HepG2 (cell line): Measurements from ENCODE around the gene MRPL39.

Experiments used
- EZH2 ChIP-seq: conservative IDR thresholded peaks from 2 replicates; pipeline ENCODE4 v1.6.1; 2012; ENCODE audit warnings: mild to moderate bottlenecking, low read depth, low read length, moderate library complexity
- HOXA5 ChIP-seq: sonication (generic); formaldehyde crosslinking; IDR thresholded peaks from 2 replicates; pipeline ENCODE4 v1.4.0; 2020; ENCODE audit warnings: missing genetic modification reagents
- ZNF879 ChIP-seq: sonication (generic); formaldehyde crosslinking; IDR thresholded peaks from 2 replicates; pipeline ENCODE4 v1.8.1; 2023; ENCODE audit warnings: missing genetic modification reagents
- TF ChIP-seq, protein P1 (sequence below): sonication (generic); formaldehyde crosslinking; IDR thresholded peaks from 2 replicates; pipeline ENCODE4 v1.9.0; 2022; ENCODE audit warnings: missing genetic modification reagents, mild to moderate bottlenecking, borderline replicate concordance
- TF ChIP-seq, protein P2 (sequence below): sonication (generic); formaldehyde crosslinking; IDR thresholded peaks from 2 replicates; pipeline ENCODE4 v1.5.0; 2020; ENCODE audit warnings: mild to moderate bottlenecking, missing genetic modification reagents, moderate library complexity

DNA sequence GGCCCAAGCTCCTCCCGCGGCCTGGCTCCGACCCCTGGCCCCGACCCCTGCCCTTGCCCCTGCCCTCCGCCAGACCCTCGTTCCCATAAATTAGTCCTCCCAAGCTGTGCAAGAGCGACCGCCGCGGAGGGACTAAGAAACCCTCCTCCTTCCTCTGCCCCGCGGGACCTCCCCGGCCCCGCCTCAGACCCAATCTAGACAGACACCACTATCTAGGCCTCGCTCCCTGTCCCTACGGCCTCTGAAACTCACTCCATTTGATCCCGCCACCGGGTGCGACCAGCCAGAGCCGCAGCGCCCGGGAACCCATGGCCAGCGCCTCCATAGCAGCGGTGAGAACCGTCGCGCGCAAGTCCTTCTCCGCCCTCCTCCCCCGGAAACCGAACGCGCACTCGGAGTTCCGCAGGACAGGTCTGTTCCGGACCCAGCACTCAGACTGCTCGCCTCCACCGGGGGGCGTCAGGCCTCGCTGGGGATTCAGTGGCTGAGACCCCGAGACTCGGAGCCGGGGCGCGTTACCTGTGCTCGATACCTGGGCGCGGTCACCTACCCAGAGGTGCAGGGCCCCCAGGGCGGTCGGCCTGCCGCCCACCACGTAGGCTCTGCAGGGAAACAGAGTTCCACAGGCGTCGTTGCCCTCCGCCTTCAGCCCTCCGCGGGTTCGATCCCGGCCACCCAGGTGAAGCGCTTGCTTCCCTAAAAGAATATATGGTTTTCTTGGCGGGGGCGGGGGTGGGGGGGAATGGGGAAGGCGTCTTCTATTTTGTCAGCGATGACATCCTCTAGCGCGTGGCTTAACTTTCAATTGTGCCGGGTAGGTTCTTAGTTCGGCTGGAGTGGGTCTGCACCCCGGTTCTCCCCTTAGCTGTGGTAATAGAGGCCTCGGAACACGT, at the start of gene MRPL39:
- TF ChIP-seq, protein P1, sequence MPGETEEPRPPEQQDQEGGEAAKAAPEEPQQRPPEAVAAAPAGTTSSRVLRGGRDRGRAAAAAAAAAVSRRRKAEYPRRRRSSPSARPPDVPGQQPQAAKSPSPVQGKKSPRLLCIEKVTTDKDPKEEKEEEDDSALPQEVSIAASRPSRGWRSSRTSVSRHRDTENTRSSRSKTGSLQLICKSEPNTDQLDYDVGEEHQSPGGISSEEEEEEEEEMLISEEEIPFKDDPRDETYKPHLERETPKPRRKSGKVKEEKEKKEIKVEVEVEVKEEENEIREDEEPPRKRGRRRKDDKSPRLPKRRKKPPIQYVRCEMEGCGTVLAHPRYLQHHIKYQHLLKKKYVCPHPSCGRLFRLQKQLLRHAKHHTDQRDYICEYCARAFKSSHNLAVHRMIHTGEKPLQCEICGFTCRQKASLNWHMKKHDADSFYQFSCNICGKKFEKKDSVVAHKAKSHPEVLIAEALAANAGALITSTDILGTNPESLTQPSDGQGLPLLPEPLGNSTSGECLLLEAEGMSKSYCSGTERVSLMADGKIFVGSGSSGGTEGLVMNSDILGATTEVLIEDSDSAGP (CRISPR knock-in tag): peak; percentile 94
- TF ChIP-seq EZH2 (no peak), ZNF879 (CRISPR knock-in tag) (no peak), HOXA5 (CRISPR knock-in tag) (0 out of 2 replicates have a peak, but pooled peaks have one; percentile 80)
- TF ChIP-seq, protein P2, sequence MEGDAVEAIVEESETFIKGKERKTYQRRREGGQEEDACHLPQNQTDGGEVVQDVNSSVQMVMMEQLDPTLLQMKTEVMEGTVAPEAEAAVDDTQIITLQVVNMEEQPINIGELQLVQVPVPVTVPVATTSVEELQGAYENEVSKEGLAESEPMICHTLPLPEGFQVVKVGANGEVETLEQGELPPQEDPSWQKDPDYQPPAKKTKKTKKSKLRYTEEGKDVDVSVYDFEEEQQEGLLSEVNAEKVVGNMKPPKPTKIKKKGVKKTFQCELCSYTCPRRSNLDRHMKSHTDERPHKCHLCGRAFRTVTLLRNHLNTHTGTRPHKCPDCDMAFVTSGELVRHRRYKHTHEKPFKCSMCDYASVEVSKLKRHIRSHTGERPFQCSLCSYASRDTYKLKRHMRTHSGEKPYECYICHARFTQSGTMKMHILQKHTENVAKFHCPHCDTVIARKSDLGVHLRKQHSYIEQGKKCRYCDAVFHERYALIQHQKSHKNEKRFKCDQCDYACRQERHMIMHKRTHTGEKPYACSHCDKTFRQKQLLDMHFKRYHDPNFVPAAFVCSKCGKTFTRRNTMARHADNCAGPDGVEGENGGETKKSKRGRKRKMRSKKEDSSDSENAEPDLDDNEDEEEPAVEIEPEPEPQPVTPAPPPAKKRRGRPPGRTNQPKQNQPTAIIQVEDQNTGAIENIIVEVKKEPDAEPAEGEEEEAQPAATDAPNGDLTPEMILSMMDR: peak; percentile 93
